ELR (cell line): ENCODE data around the gene EHD3.

Source experiments
- DNase-seq: peaks from one replicate; pipeline ENCODE4 v3.0.0-alpha.2; 2015; ENCODE audit warnings: low read depth

The EHD3 gene

GRCh38 chr2:31233741-31234682 lies at the start of gene EHD3:
Gene EHD3 (plus strand): TSS chr2:31234152. CDS start chr2:31234622, 470 bp downstream.
- peak; percentile 92 for DNase-seq

DNA sequence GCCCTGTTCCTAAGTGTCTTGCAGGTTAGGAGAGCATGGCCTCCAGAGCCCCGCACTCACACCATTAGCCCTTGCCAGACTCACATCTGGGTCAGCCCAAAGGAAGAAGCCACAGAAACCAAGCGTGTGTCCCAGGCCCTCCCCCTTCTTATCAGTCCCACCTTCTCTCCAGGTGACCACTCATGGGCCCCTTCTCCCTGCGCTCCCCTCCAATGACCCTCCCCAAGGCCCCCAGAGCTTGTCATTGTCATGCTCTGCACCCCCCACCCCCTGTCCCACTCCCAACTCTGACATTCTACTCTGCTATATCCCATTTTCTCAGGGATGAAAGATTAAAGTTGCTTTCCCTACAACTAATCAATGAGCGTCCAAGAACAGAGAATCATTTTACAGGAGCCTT lies 46.8 kb upstream of the EHD3 start:
- DNase-seq: no peak

GRCh38 chr2:31188131-31188530 lies 45.8 kb upstream of the EHD3 start:
- DNase-seq: no peak

DNA sequence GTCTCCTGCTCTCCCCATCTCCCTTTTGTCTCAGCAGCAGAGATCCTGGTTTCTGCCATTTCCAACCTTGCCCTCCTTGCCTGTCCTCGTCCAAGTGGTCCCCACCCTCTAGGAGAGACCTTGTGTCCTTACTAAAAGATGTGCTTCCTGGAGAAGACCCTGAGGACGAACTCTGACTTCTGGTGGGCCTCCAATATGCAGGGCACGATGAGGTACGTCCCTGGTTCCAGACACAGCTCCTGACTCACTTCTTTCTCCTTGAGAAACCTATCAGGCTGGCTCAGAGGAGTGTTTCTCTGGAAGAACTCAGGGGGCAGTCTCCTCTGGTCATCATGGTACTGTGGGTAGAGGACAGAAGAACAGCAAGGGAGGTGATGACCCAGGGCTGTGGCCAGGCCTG lies 44.8 kb upstream of the EHD3 start:
- no peak for DNase-seq

DNA sequence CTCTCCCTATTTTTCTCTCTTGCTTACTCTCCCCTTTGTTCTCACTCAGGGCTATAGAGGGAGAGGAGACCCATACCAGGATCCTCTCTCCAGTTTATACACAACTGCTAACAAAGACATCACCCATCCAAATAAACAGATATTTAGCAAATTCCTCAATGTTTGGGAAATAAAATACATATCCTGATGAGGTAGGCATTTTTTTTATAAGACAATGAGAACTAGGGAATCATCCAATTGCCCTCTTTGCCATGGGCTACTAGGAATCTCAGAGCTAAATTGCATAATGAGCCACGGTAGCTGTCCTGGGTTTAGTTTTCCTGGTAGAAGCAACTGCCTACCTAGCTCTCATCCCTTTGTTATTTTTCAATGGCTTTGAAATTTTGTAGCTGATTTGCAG lies 43.8 kb upstream of the EHD3 start:
- no peak for DNase-seq

GRCh38 chr2:31191931-31192330 lies 42.0 kb upstream of the EHD3 start:
- no peak for DNase-seq

DNA sequence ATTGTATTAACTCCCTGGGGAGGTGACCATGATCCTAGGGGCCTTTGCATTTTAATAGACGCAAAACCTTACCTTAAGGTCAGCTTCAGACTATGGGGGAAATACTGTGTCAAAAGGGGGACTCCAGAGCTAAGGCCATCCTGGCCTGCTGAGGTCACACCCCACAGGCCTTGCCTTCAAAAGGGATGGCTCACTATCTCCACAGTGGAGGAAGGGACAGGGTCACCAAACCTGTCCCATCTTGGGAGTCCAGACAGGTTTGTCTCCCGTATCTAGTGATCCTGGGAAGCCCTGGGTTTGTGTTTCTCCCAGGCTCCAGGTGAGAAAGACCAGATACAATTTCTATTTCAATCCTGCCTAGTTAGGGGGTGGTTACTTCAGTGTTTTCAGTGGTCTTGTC lies 41.6 kb upstream of the EHD3 start:
- DNase-seq: no peak

- DNase-seq: no peak
These were observed 41.0 kb upstream of the EHD3 start for GRCh38 chr2:31192851-31193392.

DNA sequence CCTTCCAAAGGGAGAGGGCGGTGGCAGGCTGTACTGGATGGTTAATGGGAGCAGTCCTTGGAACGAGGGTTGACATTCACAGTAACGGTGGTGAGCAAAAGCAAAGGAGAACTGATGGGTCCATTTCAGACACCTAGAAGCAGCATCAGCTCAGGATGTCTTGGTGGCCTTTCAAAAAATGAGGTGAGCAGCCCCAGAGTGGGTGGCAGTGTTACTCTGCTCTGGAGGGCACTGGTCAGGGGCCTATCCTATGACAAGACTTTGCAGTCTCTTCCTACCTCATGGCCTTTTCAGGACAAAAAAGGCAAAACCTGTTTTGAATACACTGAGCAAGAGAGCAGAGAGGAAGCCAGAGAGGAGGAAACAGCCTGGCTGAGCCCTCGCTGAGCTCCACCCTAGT lies 40.1 kb upstream of the EHD3 start:
- DNase-seq: no peak

DNA sequence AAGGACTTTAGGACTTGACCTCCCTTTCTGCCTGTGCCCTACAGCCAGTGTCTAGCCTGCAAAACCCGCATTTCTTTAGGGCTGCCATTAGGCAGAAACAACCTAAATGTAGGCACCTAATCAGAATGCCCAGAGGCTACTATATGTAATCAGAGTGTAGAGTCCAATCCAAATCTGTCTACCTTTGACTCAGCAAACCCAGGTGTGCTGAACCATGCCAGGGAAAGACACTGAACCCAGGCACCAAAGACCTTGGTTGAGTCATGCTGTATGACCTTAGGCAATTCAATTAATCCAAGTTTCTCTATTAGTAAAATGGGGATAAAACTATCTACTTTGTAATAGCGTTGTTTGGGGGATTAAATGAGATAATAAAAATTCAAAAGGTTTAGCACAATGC lies 37.3 kb upstream of the EHD3 start:
- no peak for DNase-seq

GRCh38 chr2:31197166-31197565 lies 36.8 kb upstream of the EHD3 start:
- no peak for DNase-seq

- no peak for DNase-seq
These were observed 36.3 kb upstream of the EHD3 start for GRCh38 chr2:31197669-31198068.

GRCh38 chr2:31199206-31199605 lies 34.7 kb upstream of the EHD3 start:
- DNase-seq: no peak

DNA sequence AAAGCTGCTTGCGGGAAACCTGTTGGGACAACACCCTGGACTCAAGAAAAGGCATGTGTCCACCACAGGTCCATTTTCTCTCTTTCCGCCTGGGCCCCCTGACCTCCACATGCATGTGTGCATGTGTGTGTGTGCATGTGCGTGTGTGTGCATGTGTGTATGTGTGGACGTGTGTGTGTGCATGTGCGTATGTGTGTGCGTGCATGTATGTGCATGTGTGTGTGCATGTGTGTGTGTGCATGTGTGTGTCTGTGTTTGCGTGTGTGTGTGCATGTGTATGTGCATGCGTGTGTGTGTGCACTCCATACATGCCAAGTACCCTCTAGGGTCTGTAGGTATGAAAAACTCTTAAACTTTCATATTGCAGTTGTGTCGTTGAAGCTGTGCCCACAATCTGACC lies 33.0 kb upstream of the EHD3 start:
- DNase-seq: no peak

GRCh38 chr2:31202041-31202440 lies 31.9 kb upstream of the EHD3 start:
- no peak for DNase-seq

DNA sequence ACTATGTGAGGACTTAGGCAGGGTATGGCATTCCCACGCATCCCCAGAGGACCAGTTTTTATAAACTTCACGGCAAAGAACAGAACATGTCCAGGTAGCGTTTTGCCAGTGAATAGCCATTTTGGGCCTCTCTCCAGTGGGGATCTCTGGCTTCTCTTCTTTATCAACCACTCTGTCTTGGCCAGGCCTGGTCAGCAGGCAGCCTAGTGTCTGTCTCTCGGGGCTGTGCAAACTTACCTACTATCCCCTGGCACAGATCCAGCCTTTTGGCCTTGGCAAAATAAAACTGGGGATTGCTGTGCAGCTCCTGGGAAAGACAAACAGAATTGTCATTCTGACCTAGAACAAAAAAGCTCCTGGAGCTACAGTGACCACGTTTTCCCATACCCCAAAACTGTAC lies 31.1 kb upstream of the EHD3 start:
- DNase-seq: no peak

- DNase-seq: no peak
These were observed 30.0 kb upstream of the EHD3 start for GRCh38 chr2:31203916-31204315.

DNA sequence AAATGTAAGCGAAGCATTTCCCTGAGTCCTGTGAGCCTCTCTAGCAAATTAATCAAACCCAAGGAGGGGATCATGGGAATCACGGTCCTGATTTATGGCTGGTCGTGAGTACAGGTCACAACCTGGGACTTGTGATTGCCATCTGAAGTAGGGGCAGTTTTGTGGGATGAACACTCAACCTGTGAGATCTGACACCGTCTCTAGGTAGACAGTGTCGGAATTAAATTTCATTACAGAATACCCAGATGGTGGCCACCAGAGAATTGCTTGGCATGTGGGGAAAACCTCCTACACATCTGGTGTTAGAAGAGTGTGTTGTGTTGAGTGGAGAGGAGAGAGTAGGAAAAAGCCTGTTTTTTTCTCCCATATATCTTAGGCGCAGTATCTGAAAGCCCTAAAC lies 29.2 kb upstream of the EHD3 start:
- DNase-seq: no peak

GRCh38 chr2:31205186-31205585 lies 28.8 kb upstream of the EHD3 start:
- no peak for DNase-seq

DNA sequence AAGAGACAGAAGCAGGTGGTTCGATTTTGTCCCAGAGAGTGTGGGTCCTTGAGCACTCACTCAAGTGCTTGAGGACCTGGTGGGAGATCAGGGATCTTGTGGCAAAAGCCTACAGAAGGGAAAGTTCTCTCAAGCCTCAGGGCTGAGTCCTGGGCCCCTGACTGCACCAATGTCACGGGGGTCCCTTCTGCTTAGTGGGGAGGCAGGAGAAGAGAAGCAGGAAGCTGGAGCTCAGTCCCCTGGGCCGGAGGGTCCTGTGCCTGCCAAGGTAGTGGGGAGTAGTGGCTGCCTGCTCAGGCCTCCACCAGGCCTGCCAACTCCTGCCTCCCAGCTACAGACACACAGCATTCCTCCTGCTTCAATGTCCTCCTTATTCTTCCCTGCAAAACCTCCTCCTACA lies 28.3 kb upstream of the EHD3 start:
- DNase-seq: no peak

GRCh38 chr2:31207790-31208189 lies 26.2 kb upstream of the EHD3 start:
- DNase-seq: no peak

- no peak for DNase-seq
These were observed 25.7 kb upstream of the EHD3 start for GRCh38 chr2:31208240-31208639.

DNA sequence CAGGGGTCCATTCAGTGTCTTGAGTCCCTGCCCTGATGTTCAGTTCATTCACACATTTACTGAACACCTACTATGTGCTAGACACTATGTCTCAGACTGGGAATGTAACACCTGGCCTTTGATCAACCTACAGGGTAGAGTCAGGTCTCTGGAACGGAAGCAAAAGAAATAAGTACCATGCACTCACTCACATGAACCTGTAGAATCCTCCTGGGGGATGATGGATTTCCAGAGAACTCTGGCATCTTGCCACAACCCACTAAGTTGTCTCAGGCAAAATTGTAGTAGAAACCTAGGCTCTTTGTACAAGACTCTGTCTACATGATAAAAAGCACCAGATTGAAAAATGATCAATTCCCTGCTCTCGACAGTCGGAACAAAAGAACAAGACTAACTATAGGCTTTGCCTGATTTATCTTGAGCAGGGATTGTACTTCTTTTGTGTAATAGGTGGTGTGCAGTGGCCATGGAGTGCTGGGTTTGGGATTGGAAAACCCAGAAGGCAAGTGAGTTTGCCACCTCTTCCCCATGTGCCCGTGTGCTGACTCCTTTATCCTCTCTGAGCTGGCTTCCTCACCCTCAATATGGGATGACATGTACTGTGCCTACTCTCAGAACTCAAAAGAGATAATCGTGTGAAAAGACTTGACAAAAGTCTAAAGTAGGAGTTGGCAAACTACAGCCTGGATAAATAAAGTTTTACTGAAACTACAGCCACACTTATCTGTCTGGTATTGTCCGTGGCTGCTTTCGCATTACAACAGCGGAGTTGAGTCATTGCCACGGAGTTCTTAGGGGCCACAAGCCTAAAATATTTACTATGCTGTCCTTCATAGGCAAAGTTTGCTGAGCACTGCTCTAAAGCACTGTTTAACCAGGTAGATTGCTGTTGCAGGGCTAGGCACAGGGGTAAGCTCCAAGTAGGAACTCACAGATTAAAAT lies 21.0 kb upstream of the EHD3 start:
- no peak for DNase-seq
